ENCODE data around the gene ACTL8. TPM values are rescaled to one million over a fixed set of nuclear protein-coding genes. Genes with fewer than 3 reads are reported as not detected.

ACTL8 gene
- total RNA-seq, 1 donor from 2014 or later, result not detected

DNA sequence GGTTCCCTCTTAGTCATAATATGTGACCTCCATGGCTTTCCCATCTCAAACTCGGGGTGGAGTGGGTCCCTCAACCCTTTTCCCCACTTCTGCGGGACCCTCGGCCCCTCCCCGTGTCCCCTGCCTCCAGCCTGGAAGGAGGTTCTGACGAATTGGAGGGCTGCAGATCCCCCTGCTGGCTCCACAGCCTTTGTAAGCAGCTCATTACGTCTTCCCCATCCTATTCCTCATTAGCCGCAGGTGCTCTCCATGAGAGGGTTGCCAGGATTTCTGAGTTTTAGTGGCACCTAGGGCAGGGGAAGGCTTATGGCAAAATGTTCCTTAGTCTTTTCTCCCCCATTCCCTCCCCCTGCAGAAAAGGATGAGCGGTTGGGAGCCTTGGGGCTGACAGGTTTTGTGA lies 8.3 kb downstream of the ACTL8 start:
- H4K20me1 ChIP-seq (ENCODE audit: low read depth), result no peaks in the 10 kb centered on the region
- H3K4me3 ChIP-seq, result no peak overlapping the region
- DNase-seq (ENCODE audit: low spot score), result peak; percentile 34

DNA sequence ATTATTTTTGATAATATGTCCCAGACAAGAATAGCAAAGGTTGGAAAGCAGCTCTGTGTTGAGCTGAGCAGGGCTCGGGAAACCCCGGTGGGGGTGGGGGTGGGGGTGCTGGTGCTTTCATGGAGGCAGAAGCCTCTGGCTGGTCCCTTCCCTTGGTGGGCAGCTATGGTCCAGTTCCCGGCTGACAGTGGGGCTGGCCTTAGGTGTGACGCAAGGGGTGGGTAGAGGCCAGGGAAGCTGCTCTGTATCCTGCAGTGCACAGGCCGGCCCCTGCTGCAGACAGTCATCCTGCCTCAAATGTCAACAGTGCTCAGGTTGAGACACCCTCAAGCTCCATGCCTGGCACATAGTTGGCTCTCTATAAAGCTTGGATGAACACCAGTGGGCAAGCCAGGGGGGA lies 8.9 kb downstream of the ACTL8 start:
- H3K4me1 ChIP-seq, result peaks cover 13% of the 10 kb centered on the region
- peaks cover 8% of the 10 kb centered on the region for H3K9me3 Mint-ChIP-seq
- no peak overlapping the region for H3K4me3 Mint-ChIP-seq
- no peaks in the 10 kb centered on the region for H3K36me3 ChIP-seq
- no peak overlapping the region for H3K9ac ChIP-seq
- H3K27me3 ChIP-seq, result no peaks in the 10 kb centered on the region
- no peak overlapping the region for H3K27ac ChIP-seq
- peaks cover 8% of the 10 kb centered on the region for H3K27me3 Mint-ChIP-seq (ENCODE audit: insufficient read depth, low read depth)
- no peaks in the 10 kb centered on the region for H4K20me1 ChIP-seq (ENCODE audit: low read depth)
- peaks cover 16% of the 10 kb centered on the region for H3K4me1 Mint-ChIP-seq
- H3F3A ChIP-seq (ENCODE audit: low read depth), result no peaks in the 10 kb centered on the region
- H3K79me2 ChIP-seq (ENCODE audit: low read depth), result no peaks in the 10 kb centered on the region
- no peak overlapping the region for H3K4me3 ChIP-seq
- H3K36me3 Mint-ChIP-seq, result no peaks in the 10 kb centered on the region
- no peak for DNase-seq (ENCODE audit: low spot score)
- no peak for TF ChIP-seq EZH2phosphoT487 (IDR thresholded peaks at IDR 0.05)
- TF ChIP-seq, protein P1, sequence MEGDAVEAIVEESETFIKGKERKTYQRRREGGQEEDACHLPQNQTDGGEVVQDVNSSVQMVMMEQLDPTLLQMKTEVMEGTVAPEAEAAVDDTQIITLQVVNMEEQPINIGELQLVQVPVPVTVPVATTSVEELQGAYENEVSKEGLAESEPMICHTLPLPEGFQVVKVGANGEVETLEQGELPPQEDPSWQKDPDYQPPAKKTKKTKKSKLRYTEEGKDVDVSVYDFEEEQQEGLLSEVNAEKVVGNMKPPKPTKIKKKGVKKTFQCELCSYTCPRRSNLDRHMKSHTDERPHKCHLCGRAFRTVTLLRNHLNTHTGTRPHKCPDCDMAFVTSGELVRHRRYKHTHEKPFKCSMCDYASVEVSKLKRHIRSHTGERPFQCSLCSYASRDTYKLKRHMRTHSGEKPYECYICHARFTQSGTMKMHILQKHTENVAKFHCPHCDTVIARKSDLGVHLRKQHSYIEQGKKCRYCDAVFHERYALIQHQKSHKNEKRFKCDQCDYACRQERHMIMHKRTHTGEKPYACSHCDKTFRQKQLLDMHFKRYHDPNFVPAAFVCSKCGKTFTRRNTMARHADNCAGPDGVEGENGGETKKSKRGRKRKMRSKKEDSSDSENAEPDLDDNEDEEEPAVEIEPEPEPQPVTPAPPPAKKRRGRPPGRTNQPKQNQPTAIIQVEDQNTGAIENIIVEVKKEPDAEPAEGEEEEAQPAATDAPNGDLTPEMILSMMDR (IDR thresholded peaks at IDR 0.05), result no peak
- no peak for TF ChIP-seq EZH2 (IDR thresholded peaks at IDR 0.05)
- no peak overlapping the region for H3K4me2 ChIP-seq
- no peak overlapping the region for H2AFZ ChIP-seq (replicated peaks)
- peaks cover 4% of the 10 kb centered on the region for H3K9me3 ChIP-seq (ENCODE audit: low read depth)
- H3K27ac Mint-ChIP-seq, result no peak overlapping the region

More for the DNA sequence above, 8.3 kb downstream of the ACTL8 start:
- peaks cover 9% of the 10 kb centered on the region for H3K9me3 ChIP-seq (ENCODE audit: low read depth)
- no peak for TF ChIP-seq EZH2 (IDR thresholded peaks at IDR 0.05)
- H3K9me3 Mint-ChIP-seq, result peaks cover 12% of the 10 kb centered on the region
- H3K4me1 Mint-ChIP-seq, result peaks cover 10% of the 10 kb centered on the region
- H3K4me3 Mint-ChIP-seq, result no peak overlapping the region
- no peak overlapping the region for H3K27ac ChIP-seq
- H3K36me3 ChIP-seq, result no peaks in the 10 kb centered on the region
- H3F3A ChIP-seq (ENCODE audit: low read depth), result no peaks in the 10 kb centered on the region
- H3K79me2 ChIP-seq (ENCODE audit: low read depth), result no peaks in the 10 kb centered on the region
- no peak overlapping the region for H3K27ac Mint-ChIP-seq
- peaks cover 8% of the 10 kb centered on the region for H3K4me1 ChIP-seq
- H2AFZ ChIP-seq (replicated peaks), result peak overlapping the region; percentile 15
- no peaks in the 10 kb centered on the region for H3K36me3 Mint-ChIP-seq
- peaks cover 6% of the 10 kb centered on the region for H3K27me3 Mint-ChIP-seq (ENCODE audit: insufficient read depth, low read depth)
- H3K27me3 ChIP-seq, result no peaks in the 10 kb centered on the region
- no peak overlapping the region for H3K9ac ChIP-seq
- no peak overlapping the region for H3K4me2 ChIP-seq

DNA sequence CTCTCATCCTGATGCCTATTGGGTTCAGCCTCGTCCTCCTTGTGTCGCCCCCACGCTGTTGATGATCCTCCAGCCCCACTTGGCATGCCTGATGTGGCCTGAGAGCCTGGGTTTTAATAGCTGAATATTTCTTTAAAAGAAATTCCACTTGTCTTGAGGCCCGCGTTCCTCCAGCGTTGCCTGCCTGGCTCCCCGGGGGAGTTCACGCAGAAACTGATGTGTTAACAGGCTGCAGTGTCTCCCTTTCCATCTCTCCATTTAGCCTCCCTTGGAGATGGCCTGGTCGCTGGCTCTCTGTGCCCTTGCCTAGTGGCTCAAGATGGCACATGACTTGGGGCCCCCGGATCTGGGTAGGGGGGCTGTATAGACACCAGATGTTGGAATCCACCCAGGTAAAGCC lies 9.5 kb downstream of the ACTL8 start:
- H3K4me3 ChIP-seq, result no peak overlapping the region
- H3K4me1 ChIP-seq, result peaks cover 15% of the 10 kb centered on the region
- Mint-ChIP-seq H3K27ac (no peak overlapping the region), H3K9me3 (peaks cover 6% of the 10 kb centered on the region), H3K27me3 (ENCODE audit: insufficient read depth, low read depth) (peaks cover 9% of the 10 kb centered on the region), H3K36me3 (no peaks in the 10 kb centered on the region), H3K4me1 (peaks cover 20% of the 10 kb centered on the region), H3K4me3 (no peak overlapping the region)
- no peak overlapping the region for H3K27ac ChIP-seq
- H2AFZ ChIP-seq (replicated peaks), result no peak overlapping the region
- no peaks in the 10 kb centered on the region for H3K79me2 ChIP-seq (ENCODE audit: low read depth)
- H3K36me3 ChIP-seq, result no peaks in the 10 kb centered on the region
- no peak overlapping the region for H3K9ac ChIP-seq
- H3K27me3 ChIP-seq, result no peaks in the 10 kb centered on the region
- TF ChIP-seq EZH2 (IDR thresholded peaks at IDR 0.05), result no peak
- no peak for TF ChIP-seq EZH2phosphoT487 (IDR thresholded peaks at IDR 0.05)
- TF ChIP-seq, protein P1 (IDR thresholded peaks at IDR 0.05), result no peak
- no peaks in the 10 kb centered on the region for H3K9me3 ChIP-seq (ENCODE audit: low read depth)
- DNase-seq (ENCODE audit: low spot score), result no peak
- H3K4me2 ChIP-seq, result no peak overlapping the region
- no peaks in the 10 kb centered on the region for H3F3A ChIP-seq (ENCODE audit: low read depth)
- H4K20me1 ChIP-seq (ENCODE audit: low read depth), result no peaks in the 10 kb centered on the region

DNA sequence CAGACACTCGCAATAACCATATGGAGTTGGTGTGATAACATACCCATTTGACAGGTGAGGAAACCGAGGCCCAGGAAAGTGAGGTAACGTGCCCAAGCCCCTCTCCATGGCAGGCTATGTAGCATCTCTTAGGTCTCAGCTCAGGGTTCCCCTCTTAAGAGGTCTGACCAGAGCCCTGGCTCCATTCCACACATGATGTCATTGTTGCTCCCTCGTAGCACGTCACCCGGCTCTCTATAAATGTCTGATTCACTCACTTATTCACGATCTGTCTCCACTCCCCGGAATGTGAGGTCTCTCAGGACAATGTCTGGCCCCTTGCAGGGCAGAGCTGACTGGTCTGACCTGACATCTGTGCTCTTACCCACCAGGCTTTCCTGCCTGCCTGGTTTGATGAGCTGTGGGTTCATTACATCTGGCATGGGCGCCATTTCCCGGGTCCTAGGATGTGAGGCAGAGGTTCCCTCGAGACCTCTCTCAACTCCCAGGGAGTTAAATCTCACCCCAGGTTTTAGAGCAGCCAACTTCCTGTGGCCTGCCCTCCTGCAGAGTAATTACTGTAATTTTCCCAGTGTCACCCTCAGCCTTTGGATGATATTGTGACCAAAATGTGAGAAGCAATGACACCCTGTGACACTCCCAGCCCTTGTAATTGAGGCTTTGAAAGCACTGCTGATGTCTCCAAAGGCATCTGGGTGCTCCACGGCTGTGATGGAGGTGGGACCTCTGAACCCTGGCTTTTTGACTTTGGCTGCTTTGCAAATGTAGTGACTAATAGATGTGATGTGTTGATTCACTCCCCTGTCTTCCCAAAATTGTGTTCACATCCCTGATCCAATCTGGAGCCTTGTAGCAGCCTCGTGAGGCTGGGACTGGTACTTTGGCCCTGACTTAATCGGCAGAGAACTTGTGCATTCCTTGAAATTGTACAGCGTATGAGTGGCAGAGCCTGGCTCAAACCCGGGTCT lies 10.6 kb downstream of the ACTL8 start:
- Histone ChIP-seq H3F3A (ENCODE audit: low read depth) (no peaks in the 10 kb centered on the region), H3K79me2 (ENCODE audit: low read depth) (no peaks in the 10 kb centered on the region), H3K4me3 (no peak overlapping the region), H3K36me3 (no peaks in the 10 kb centered on the region), H3K27me3 (no peaks in the 10 kb centered on the region), H3K9ac (no peak overlapping the region), H3K4me1 (peaks cover 15% of the 10 kb centered on the region), H3K9me3 (ENCODE audit: low read depth) (no peaks in the 10 kb centered on the region), H3K27ac (no peak overlapping the region), H3K4me2 (no peak overlapping the region), H2AFZ (replicated peaks) (no peak overlapping the region), H4K20me1 (ENCODE audit: low read depth) (no peaks in the 10 kb centered on the region)
- TF ChIP-seq, protein P1 (IDR thresholded peaks at IDR 0.05), result no peak
- TF ChIP-seq EZH2phosphoT487 (IDR thresholded peaks at IDR 0.05), result no peak
- no peak for TF ChIP-seq EZH2 (IDR thresholded peaks at IDR 0.05)
- no peak for DNase-seq (ENCODE audit: low spot score)
- Mint-ChIP-seq H3K4me3 (no peak overlapping the region), H3K9me3 (no peaks in the 10 kb centered on the region), H3K27ac (peak overlapping the region; percentile 10), H3K27me3 (ENCODE audit: insufficient read depth, low read depth) (peaks cover 9% of the 10 kb centered on the region), H3K4me1 (peaks cover 23% of the 10 kb centered on the region), H3K36me3 (no peaks in the 10 kb centered on the region)

Measured in neural progenitor cell (in vitro differentiated cells).